ENCODE data around the gene FREM2. TPM values are rescaled to one million over a fixed set of nuclear protein-coding genes. Genes with fewer than 3 reads are reported as not detected.

Gene FREM2
- total RNA-seq, 1 experiment from 2014 or later: 25.4 TPM

- no peaks in the 10 kb centered on the region for H3K9me3 Mint-ChIP-seq (ENCODE audit: low read depth, unreplicated experiment)
- CTCF ChIA-PET: no interaction called here
- H3K4me1 Mint-ChIP-seq (ENCODE audit: low read depth, unreplicated experiment): no peaks in the 10 kb centered on the region
- no peak for DNase-seq
- H3K4me3 Mint-ChIP-seq (ENCODE audit: low read depth, unreplicated experiment): no peak overlapping the region
- intact Hi-C loops (cut with micrococcal nuclease; ENCODE audit: unreplicated experiment): loop anchor here (5.0 kb wide), 1 partner anchor 109 kb away; no protein-coding TSS in a partner anchor
- no peaks in the 10 kb centered on the region for H3K36me3 Mint-ChIP-seq (ENCODE audit: insufficient read depth, unreplicated experiment)
- H3K27me3 Mint-ChIP-seq (ENCODE audit: unreplicated experiment): no peaks in the 10 kb centered on the region
- no peak overlapping the region for H3K27ac Mint-ChIP-seq (ENCODE audit: unreplicated experiment)
- TF ChIP-seq CTCF (IDR thresholded peaks at IDR 0.05; ENCODE audit: unreplicated experiment): no peak
- BruUV-seq (replicated peaks): no TSS peak
Measured at GRCh38 chr13:38871275-38871674, 184.4 kb downstream of the FREM2 start.

- intact Hi-C loops (cut with micrococcal nuclease; ENCODE audit: unreplicated experiment): loop anchor here (1.0 to 5.0 kb wide), 3 partner anchors 90 to 186 kb away; no protein-coding TSS in a partner anchor
- BruUV-seq (replicated peaks): no TSS peak
- DNase-seq: peak; percentile 57
- CTCF ChIA-PET: interaction anchor here (1.0 kb wide), 1 partner anchor 187 kb away, joined by 5 read pairs; no protein-coding TSS in a partner anchor
- Mint-ChIP-seq H3K27me3 (ENCODE audit: unreplicated experiment) (no peaks in the 10 kb centered on the region), H3K9me3 (ENCODE audit: low read depth, unreplicated experiment) (no peaks in the 10 kb centered on the region), H3K27ac (ENCODE audit: unreplicated experiment) (no peak overlapping the region), H3K4me3 (ENCODE audit: low read depth, unreplicated experiment) (no peak overlapping the region), H3K4me1 (ENCODE audit: low read depth, unreplicated experiment) (no peaks in the 10 kb centered on the region), H3K36me3 (ENCODE audit: insufficient read depth, unreplicated experiment) (no peaks in the 10 kb centered on the region)
- TF ChIP-seq CTCF (IDR thresholded peaks at IDR 0.05; ENCODE audit: unreplicated experiment): no peak
Measured at GRCh38 chr13:38872693-38873092, 185.8 kb downstream of the FREM2 start.

- no peak for TF ChIP-seq CTCF (IDR thresholded peaks at IDR 0.05; ENCODE audit: unreplicated experiment)
- Mint-ChIP-seq H3K4me3 (ENCODE audit: low read depth, unreplicated experiment) (no peak overlapping the region), H3K9me3 (ENCODE audit: low read depth, unreplicated experiment) (no peaks in the 10 kb centered on the region), H3K4me1 (ENCODE audit: low read depth, unreplicated experiment) (no peaks in the 10 kb centered on the region), H3K27me3 (ENCODE audit: unreplicated experiment) (no peaks in the 10 kb centered on the region), H3K27ac (ENCODE audit: unreplicated experiment) (no peak overlapping the region), H3K36me3 (ENCODE audit: insufficient read depth, unreplicated experiment) (no peaks in the 10 kb centered on the region)
- intact Hi-C loops (cut with micrococcal nuclease; ENCODE audit: unreplicated experiment): no loop called here
- DNase-seq: no peak
- no TSS peak for BruUV-seq (replicated peaks)
- CTCF ChIA-PET: interaction anchor here (0.6 kb wide), 1 partner anchor 18 kb away, joined by 3 read pairs; no protein-coding TSS in a partner anchor
Measured at GRCh38 chr13:38875186-38875875, 188.5 kb downstream of the FREM2 start.

- Mint-ChIP-seq H3K9me3 (ENCODE audit: low read depth, unreplicated experiment) (no peaks in the 10 kb centered on the region), H3K36me3 (ENCODE audit: insufficient read depth, unreplicated experiment) (no peaks in the 10 kb centered on the region), H3K4me1 (ENCODE audit: low read depth, unreplicated experiment) (no peaks in the 10 kb centered on the region), H3K27me3 (ENCODE audit: unreplicated experiment) (no peaks in the 10 kb centered on the region), H3K27ac (ENCODE audit: unreplicated experiment) (no peak overlapping the region), H3K4me3 (ENCODE audit: low read depth, unreplicated experiment) (no peak overlapping the region)
- no peak for TF ChIP-seq CTCF (IDR thresholded peaks at IDR 0.05; ENCODE audit: unreplicated experiment)
- no peak for DNase-seq
- intact Hi-C loops (cut with micrococcal nuclease; ENCODE audit: unreplicated experiment): no loop called here
- CTCF ChIA-PET: no interaction called here
- no TSS peak for BruUV-seq (replicated peaks)
Measured at GRCh38 chr13:38879278-38879677, 192.4 kb downstream of the FREM2 start.
